H9 (cell line): ENCODE data around the gene COPS8. TPM values are rescaled to one million over a fixed set of nuclear protein-coding genes. Genes with fewer than 3 reads are reported as not detected.

Source experiments
- DNase-seq: peaks from one replicate; pipeline ENCODE4 v3.0.0-alpha.2; 2017
- H2AFZ ChIP-seq: one replicate; pipeline ENCODE4 v1.6.1; 2013; ENCODE audit warnings: mild to moderate bottlenecking, low read length, control low read depth, moderate library complexity
- H2AK5ac ChIP-seq: 2 replicates; pipeline ENCODE4 v1.6.1; 2013; ENCODE audit warnings: low read length, control low read depth, mixed read lengths; ENCODE audit not compliant: insufficient read length
- H2BK120ac ChIP-seq: one replicate; pipeline ENCODE4 v1.6.1; 2013; ENCODE audit warnings: low read depth, mild to moderate bottlenecking, low read length, control low read depth, inconsistent platforms; ENCODE audit not compliant: poor library complexity, severe bottlenecking
- H2BK12ac ChIP-seq: 2 replicates; pipeline ENCODE4 v1.6.1; 2013; ENCODE audit warnings: low read length, control low read depth, mixed read lengths, low read depth; ENCODE audit not compliant: insufficient read length
- H2BK15ac ChIP-seq: 2 replicates; pipeline ENCODE4 v1.6.1; 2013; ENCODE audit warnings: low read depth, low read length, control low read depth
- H2BK20ac ChIP-seq: one replicate; pipeline ENCODE4 v1.6.1; 2013; ENCODE audit warnings: low read depth, mild to moderate bottlenecking, low read length, control low read depth, inconsistent platforms; ENCODE audit not compliant: poor library complexity, severe bottlenecking
- H2BK5ac ChIP-seq: 2 replicates; pipeline ENCODE4 v1.6.1; 2013; ENCODE audit warnings: low read length, control low read depth, mixed read lengths; ENCODE audit not compliant: insufficient read length
- H3K14ac ChIP-seq: 2 replicates; pipeline ENCODE4 v1.6.1; 2013; ENCODE audit warnings: low read length, control low read depth; ENCODE audit not compliant: insufficient read depth
- H3K18ac ChIP-seq: 2 replicates; pipeline ENCODE4 v1.6.1; 2013; ENCODE audit warnings: low read depth, mild to moderate bottlenecking, mixed read lengths, low read length, control low read depth; ENCODE audit not compliant: insufficient read length
- H3K23ac ChIP-seq: 2 replicates; pipeline ENCODE4 v1.6.1; 2013; ENCODE audit warnings: low read length, control low read depth, mixed read lengths, low read depth; ENCODE audit not compliant: insufficient read length
- H3K23me2 ChIP-seq: 2 replicates; pipeline ENCODE4 v1.6.1; 2013; ENCODE audit warnings: low read depth, mild to moderate bottlenecking, mixed read lengths, low read length, control low read depth; ENCODE audit not compliant: insufficient read length, poor library complexity, severe bottlenecking
- H3K27ac ChIP-seq: 2 replicates; pipeline ENCODE4 v1.5.1; 2013; ENCODE audit warnings: low read length, control low read depth, mixed read lengths, low read depth; ENCODE audit not compliant: insufficient read length
- H3K27me3 ChIP-seq: 2 replicates; pipeline ENCODE4 v1.6.1; 2013; ENCODE audit warnings: low read length, control low read depth, inconsistent platforms; ENCODE audit not compliant: insufficient read depth
- H3K4ac ChIP-seq: 2 replicates; pipeline ENCODE4 v1.6.1; 2013; ENCODE audit warnings: low read depth, mild to moderate bottlenecking, control low read depth, inconsistent platforms, low read length, moderate library complexity
- H3K4me1 ChIP-seq: 2 replicates; pipeline ENCODE4 v1.6.1; 2013; ENCODE audit warnings: low read length, control low read depth, inconsistent platforms; ENCODE audit not compliant: insufficient read depth
- H3K4me2 ChIP-seq: 2 replicates; pipeline ENCODE4 v1.6.1; 2013; ENCODE audit warnings: low read length, control low read depth, mixed read lengths; ENCODE audit not compliant: insufficient read length, insufficient read depth
- H3K56ac ChIP-seq: 2 replicates; pipeline ENCODE4 v1.6.1; 2013; ENCODE audit warnings: low read depth, mild to moderate bottlenecking, mixed read lengths, low read length, control low read depth; ENCODE audit not compliant: insufficient read length
- H3K79me1 ChIP-seq: 2 replicates; pipeline ENCODE4 v1.6.1; 2013; ENCODE audit warnings: low read depth, mild to moderate bottlenecking, moderate library complexity, low read length, control low read depth, inconsistent platforms; ENCODE audit not compliant: insufficient read depth, poor library complexity, severe bottlenecking
- H3K79me2 ChIP-seq: 2 replicates; pipeline ENCODE4 v1.6.1; 2013; ENCODE audit warnings: low read length, control low read depth, inconsistent platforms; ENCODE audit not compliant: insufficient read depth
- H3K9ac ChIP-seq: 2 replicates; pipeline ENCODE4 v1.6.1; 2013; ENCODE audit warnings: low read length, control low read depth, mixed read lengths; ENCODE audit not compliant: insufficient read length; ENCODE audit errors: extremely low read depth
- H3K9me3 ChIP-seq: one replicate; pipeline ENCODE4 v1.6.1; 2013; ENCODE audit warnings: low read depth, low read length, inconsistent platforms; ENCODE audit not compliant: control insufficient read depth
- H3T11ph ChIP-seq: one replicate; pipeline ENCODE4 v1.6.1; 2013; ENCODE audit warnings: mild to moderate bottlenecking, low read length, control low read depth, inconsistent platforms
- H4K20me1 ChIP-seq: one replicate; pipeline ENCODE4 v1.6.1; 2013; ENCODE audit not compliant: control insufficient read depth, insufficient read length, insufficient read depth
- H4K5ac ChIP-seq: 2 replicates; pipeline ENCODE4 v1.6.1; 2013; ENCODE audit warnings: low read depth, mild to moderate bottlenecking, mixed read lengths, low read length, control low read depth; ENCODE audit not compliant: insufficient read length
- H4K8ac ChIP-seq: replicated peaks from 2 replicates; pipeline ENCODE4 v1.6.1; 2013; ENCODE audit warnings: low read length, control low read depth, mixed read lengths, low read depth; ENCODE audit not compliant: insufficient read length
- H4K91ac ChIP-seq: 2 replicates; pipeline ENCODE4 v1.6.1; 2013; ENCODE audit warnings: low read depth, mild to moderate bottlenecking, moderate library complexity, mixed read lengths, low read length, control low read depth; ENCODE audit not compliant: insufficient read length
- H3K27ac Mint-ChIP-seq, 3 experiments: 2 replicates in 2 of 3; 3 replicates in 1 of 3; pipeline ENCODE4 v1.8.0; 2020 to 2021; ENCODE audit warnings: mixed read lengths in 3 of 3, mild to moderate bottlenecking in 1 of 3, moderate library complexity in 1 of 3
- H3K27me3 Mint-ChIP-seq: 2 replicates; pipeline ENCODE4 v1.8.0; 2021; ENCODE audit warnings: low read depth, mild to moderate bottlenecking, moderate library complexity, mixed read lengths
- H3K36me3 Mint-ChIP-seq, 3 experiments: 2 replicates in 2 of 3; 3 replicates in 1 of 3; pipeline ENCODE4 v1.8.0; 2020 to 2021; ENCODE audit warnings: low read depth in 3 of 3, mixed read lengths in 3 of 3; ENCODE audit not compliant: insufficient read depth in 1 of 3
- H3K4me1 Mint-ChIP-seq, 2 experiments: 2 replicates each; pipeline ENCODE4 v1.8.0; 2020; ENCODE audit warnings: mixed read lengths in 2 of 2
- H3K4me3 Mint-ChIP-seq, 2 experiments: 2 replicates in 1 of 2; 3 replicates in 1 of 2; pipeline ENCODE4 v1.8.0; 2020 to 2021; ENCODE audit warnings: mild to moderate bottlenecking in 2 of 2, mixed read lengths in 2 of 2, moderate library complexity in 1 of 2
- H3K9me3 Mint-ChIP-seq, 2 experiments: 2 replicates in 1 of 2; 3 replicates in 1 of 2; pipeline ENCODE4 v1.8.0; 2020; ENCODE audit warnings: mild to moderate bottlenecking in 2 of 2, mixed read lengths in 2 of 2, moderate library complexity in 1 of 2
- CTCF ChIP-seq: fragments of 200-600 bp; sonication (generic); conservative IDR thresholded peaks from 3 replicates; pipeline ENCODE4 v1.8.0; 2021; ENCODE audit warnings: antibody characterized with exemption, mild to moderate bottlenecking
- WGBS: extraction: QIAGEN DNeasy Blood & Tissue Kit; methylation state at CpG from one replicate; pipeline ENCODE4 v1.1.7; 2013; ENCODE audit warnings: missing lambda C conversion rate, low lambda C conversion rate, mixed read lengths; ENCODE audit not compliant: insufficient read length; ENCODE audit errors: extremely low coverage; 5-methylcytosine and 5-hydroxymethylcytosine counted together
- total RNA-seq: library from RNA; stranded (reverse); gene quantifications from 2 replicates; pipeline ENCODE4 v1.2.1, GENCODE V29; 2021

Gene COPS8
- total RNA-seq, 1 experiment from 2014 or later: 65.2 TPM

- no peaks in the 10 kb centered on the region for H4K20me1 ChIP-seq
- H3K27me3 Mint-ChIP-seq: no peaks in the 10 kb centered on the region
- no peak overlapping the region for H3T11ph ChIP-seq
- H3K18ac ChIP-seq: no peak overlapping the region
- H4K8ac ChIP-seq: no peak overlapping the region
- no peak overlapping the region for H2BK5ac ChIP-seq
- H3K4me1 Mint-ChIP-seq: no peaks in the 10 kb centered on the region; a peak in 1 of 4 replicates
- no peak overlapping the region for H2BK15ac ChIP-seq
- H2BK20ac ChIP-seq: no peak overlapping the region
- H3K9ac ChIP-seq: no peak overlapping the region
- no peak for DNase-seq
- H4K5ac ChIP-seq: no peak overlapping the region
- no peaks in the 10 kb centered on the region for H3K79me1 ChIP-seq
- no peaks in the 10 kb centered on the region for H3K4me1 ChIP-seq
- no peak overlapping the region for H3K23ac ChIP-seq
- H3K23me2 ChIP-seq: no peaks in the 10 kb centered on the region
- no peak overlapping the region for H2AFZ ChIP-seq
- no peak overlapping the region for H3K14ac ChIP-seq
- no peak overlapping the region for H3K4me3 Mint-ChIP-seq
- no CpG with 5 or more reads among the region's 4 CpGs for WGBS
- no peak overlapping the region for H3K27ac Mint-ChIP-seq
- no peaks in the 10 kb centered on the region for H3K27me3 ChIP-seq
- H3K27ac ChIP-seq: no peak overlapping the region
- TF ChIP-seq CTCF: no peak
- H3K56ac ChIP-seq: no peak overlapping the region
- H2AK5ac ChIP-seq: no peak overlapping the region
- no peak overlapping the region for H3K4me2 ChIP-seq
- H3K36me3 Mint-ChIP-seq: no peaks in the 10 kb centered on the region; a peak in 1 of 7 replicates
- peaks cover 0 to 1% of the 10 kb centered on the region in 2 experiments; a peak in 1 of 5 replicates for H3K9me3 Mint-ChIP-seq
- H3K79me2 ChIP-seq: no peaks in the 10 kb centered on the region
- no peaks in the 10 kb centered on the region for H3K9me3 ChIP-seq
- H2BK120ac ChIP-seq: no peak overlapping the region
- no peak overlapping the region for H2BK12ac ChIP-seq
- no peak overlapping the region for H4K91ac ChIP-seq
- no peak overlapping the region for H3K4ac ChIP-seq
Observed at GRCh38 chr2:237073552-237073951, 12.1 kb upstream of the COPS8 start.
